Measurements from ENCODE around the gene ZNF804A.

Gene ZNF804A

GRCh38 chr2:184598316-184599053 is at the start of gene ZNF804A:
Gene ZNF804A, plus strand, starts transcription at chr2:184598529. Its CDS starts 431 bp downstream, at chr2:184598960.
- peak; percentile 39 for DNase-seq

GRCh38 chr2:184549153-184549552 is 49.2 kb upstream of the ZNF804A start:
- DNase-seq = no peak

- no peak for DNase-seq
Observed at GRCh38 chr2:184551626-184552025, 46.7 kb upstream of the ZNF804A start.

GRCh38 chr2:184554736-184555135 is 43.6 kb upstream of the ZNF804A start:
- DNase-seq = no peak

GRCh38 chr2:184555352-184555751 is 43.0 kb upstream of the ZNF804A start:
- no peak for DNase-seq

GRCh38 chr2:184556639-184557038 is 41.7 kb upstream of the ZNF804A start:
- no peak for DNase-seq

- no peak for DNase-seq
Observed at GRCh38 chr2:184558713-184559464, 39.4 kb upstream of the ZNF804A start.

- no peak for DNase-seq
Observed at GRCh38 chr2:184560603-184561002, 37.7 kb upstream of the ZNF804A start.

- DNase-seq = no peak
Observed at GRCh38 chr2:184562532-184562931, 35.8 kb upstream of the ZNF804A start.

- DNase-seq = no peak
Observed at GRCh38 chr2:184564092-184564491, 34.2 kb upstream of the ZNF804A start.

- no peak for DNase-seq
Observed at GRCh38 chr2:184566716-184567115, 31.6 kb upstream of the ZNF804A start.

- no peak for DNase-seq
Observed at GRCh38 chr2:184577056-184577455, 21.3 kb upstream of the ZNF804A start.

GRCh38 chr2:184577743-184578142 is 20.6 kb upstream of the ZNF804A start:
- DNase-seq = no peak

- no peak for DNase-seq
Observed at GRCh38 chr2:184579226-184579625, 19.1 kb upstream of the ZNF804A start.

GRCh38 chr2:184581391-184581790 is 16.9 kb upstream of the ZNF804A start:
- DNase-seq = no peak

GRCh38 chr2:184589261-184589660 is 9.1 kb upstream of the ZNF804A start:
- no peak for DNase-seq

GRCh38 chr2:184596819-184597411 is 1.4 kb upstream of the ZNF804A start:
- no peak for DNase-seq

GRCh38 chr2:184597571-184597991 is 748 bp upstream of the ZNF804A start:
- no peak for DNase-seq

- DNase-seq = no peak
Observed at GRCh38 chr2:184598002-184598315, 370 bp upstream of the ZNF804A start.

GRCh38 chr2:184599054-184599871 is 934 bp downstream of the ZNF804A start:
- no peak for DNase-seq

GRCh38 chr2:184599872-184600222 is 1.5 kb downstream of the ZNF804A start:
- no peak for DNase-seq

GRCh38 chr2:184602734-184603133 is 4.4 kb downstream of the ZNF804A start:
- DNase-seq = no peak

- no peak for DNase-seq
Observed at GRCh38 chr2:184610891-184611290, 12.6 kb downstream of the ZNF804A start.
